ENCODE measurements around the gene PAQR8. TPM values are rescaled to one million over a fixed set of nuclear protein-coding genes. Genes with fewer than 3 reads are reported as not detected.

Gene PAQR8
- total RNA-seq, 1 donor from 2014 or later: 5.8 TPM

- H3K4me1 ChIP-seq: peaks cover 12% of the 10 kb centered on the region
- intact Hi-C loops (cut with DNase I): no loop called here
Observed at GRCh38 chr6:52388790-52389189, 26.8 kb downstream of the PAQR8 start.

GRCh38 chr6:52389264-52389625, 27.3 kb downstream of the PAQR8 start:
- Histone ChIP-seq H3K27me3 (no peaks in the 10 kb centered on the region), H3K4me3 (no peak overlapping the region), H3K4me1 (peaks cover 12% of the 10 kb centered on the region), H3K27ac (peak overlapping the region; percentile 53), H3K36me3 (no peaks in the 10 kb centered on the region), H3K9me3 (no peaks in the 10 kb centered on the region)
- ATAC-seq (peak; percentile 12), DNase-seq (no peak)
- intact Hi-C loops (cut with DNase I): no loop called here
- TF ChIP-seq CTCF (IDR thresholded peaks at IDR 0.05): no peak

More at GRCh38 chr6:52388790-52389189, 26.8 kb downstream of the PAQR8 start:
- H3K27me3 ChIP-seq: no peaks in the 10 kb centered on the region
- H3K4me3 ChIP-seq: no peak overlapping the region
- no peak for ATAC-seq
- no peaks in the 10 kb centered on the region for H3K36me3 ChIP-seq
- no peak for DNase-seq
- TF ChIP-seq CTCF (IDR thresholded peaks at IDR 0.05): no peak
- no peak overlapping the region for H3K27ac ChIP-seq
- H3K9me3 ChIP-seq: no peaks in the 10 kb centered on the region

- ATAC-seq (peak; percentile 61), DNase-seq (peak; percentile 70)
- Histone ChIP-seq H3K27ac (peak overlapping the region; percentile 53), H3K4me3 (peak overlapping the region; percentile 21), H3K4me1 (peaks cover 12% of the 10 kb centered on the region), H3K27me3 (no peaks in the 10 kb centered on the region), H3K36me3 (no peaks in the 10 kb centered on the region), H3K9me3 (no peaks in the 10 kb centered on the region)
- intact Hi-C loops (cut with DNase I): loop anchor here (10.0 kb wide), 1 partner anchor 85 kb away; no protein-coding TSS in a partner anchor
- no peak for TF ChIP-seq CTCF (IDR thresholded peaks at IDR 0.05)
Observed at GRCh38 chr6:52389626-52390360, 27.8 kb downstream of the PAQR8 start.

GRCh38 chr6:52390361-52390727, 28.4 kb downstream of the PAQR8 start:
- no peaks in the 10 kb centered on the region for H3K9me3 ChIP-seq
- TF ChIP-seq CTCF (IDR thresholded peaks at IDR 0.05): no peak
- H3K36me3 ChIP-seq: no peaks in the 10 kb centered on the region
- peak; percentile 67 for ATAC-seq
- intact Hi-C loops (cut with DNase I): loop anchor here (10.0 kb wide), 1 partner anchor 86 kb away; no protein-coding TSS in a partner anchor
- no peaks in the 10 kb centered on the region for H3K27me3 ChIP-seq
- peak overlapping the region; percentile 53 for H3K27ac ChIP-seq
- peaks cover 12% of the 10 kb centered on the region for H3K4me1 ChIP-seq
- peak overlapping the region; percentile 21 for H3K4me3 ChIP-seq
- DNase-seq: no peak

GRCh38 chr6:52391599-52391998, 29.6 kb downstream of the PAQR8 start:
- Histone ChIP-seq H3K36me3 (no peaks in the 10 kb centered on the region), H3K4me3 (no peak overlapping the region), H3K4me1 (peaks cover 12% of the 10 kb centered on the region), H3K27me3 (no peaks in the 10 kb centered on the region), H3K9me3 (no peaks in the 10 kb centered on the region), H3K27ac (no peak overlapping the region)
- intact Hi-C loops (cut with DNase I): loop anchor here (10.0 kb wide), 1 partner anchor 87 kb away; no protein-coding TSS in a partner anchor
- no peak for TF ChIP-seq CTCF (IDR thresholded peaks at IDR 0.05)
- no peak for DNase-seq
- ATAC-seq: no peak

Data from upper lobe of right lung (tissue), 1 donor.